B cell (primary cell): Measurements from ENCODE around the gene RSPO4.

Experiments
- EZH2 ChIP-seq: IDR thresholded peaks from 2 replicates; pipeline ENCODE4 v1.6.1; 2012; ENCODE audit warnings: borderline replicate concordance, low read depth, mild to moderate bottlenecking, moderate library complexity, low read length; ENCODE audit not compliant: insufficient read depth, poor library complexity, severe bottlenecking
- TF ChIP-seq, protein P1 (sequence below): fragments of 200-600 bp; IDR thresholded peaks from one replicate; pipeline ENCODE4 v1.8.0; 2022; ENCODE audit warnings: antibody characterized with exemption, mild to moderate bottlenecking

DNA sequence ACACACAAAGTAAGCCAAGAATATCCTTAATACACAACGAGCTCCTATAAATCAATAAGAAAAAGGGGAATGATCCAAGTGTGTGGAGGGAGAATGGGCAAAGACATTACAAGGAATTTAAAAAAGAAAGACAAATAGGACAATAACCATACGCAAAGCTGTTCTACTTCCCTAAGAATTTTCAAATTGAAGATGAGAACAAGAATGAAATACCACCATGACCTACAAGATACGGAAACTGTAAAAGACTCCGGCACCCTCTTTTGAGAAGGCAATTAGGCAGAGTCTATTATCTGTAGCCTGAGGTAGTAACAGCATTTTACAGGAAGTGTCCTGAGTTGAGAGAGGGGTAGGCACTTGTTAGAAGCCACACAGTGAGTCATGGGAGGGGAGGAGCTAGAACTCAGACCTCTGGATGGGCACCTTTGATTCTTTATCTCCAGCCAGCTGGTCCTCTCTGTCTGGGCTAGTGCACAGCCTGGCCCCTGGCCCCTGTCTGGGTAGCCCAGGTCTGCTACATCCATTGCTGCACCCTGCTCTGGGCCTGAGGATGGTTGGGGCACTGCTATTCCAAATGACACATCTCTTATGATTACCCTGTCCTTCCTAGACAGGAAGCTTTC lies 15.3 kb downstream of the RSPO4 start:
- TF ChIP-seq, protein P1, sequence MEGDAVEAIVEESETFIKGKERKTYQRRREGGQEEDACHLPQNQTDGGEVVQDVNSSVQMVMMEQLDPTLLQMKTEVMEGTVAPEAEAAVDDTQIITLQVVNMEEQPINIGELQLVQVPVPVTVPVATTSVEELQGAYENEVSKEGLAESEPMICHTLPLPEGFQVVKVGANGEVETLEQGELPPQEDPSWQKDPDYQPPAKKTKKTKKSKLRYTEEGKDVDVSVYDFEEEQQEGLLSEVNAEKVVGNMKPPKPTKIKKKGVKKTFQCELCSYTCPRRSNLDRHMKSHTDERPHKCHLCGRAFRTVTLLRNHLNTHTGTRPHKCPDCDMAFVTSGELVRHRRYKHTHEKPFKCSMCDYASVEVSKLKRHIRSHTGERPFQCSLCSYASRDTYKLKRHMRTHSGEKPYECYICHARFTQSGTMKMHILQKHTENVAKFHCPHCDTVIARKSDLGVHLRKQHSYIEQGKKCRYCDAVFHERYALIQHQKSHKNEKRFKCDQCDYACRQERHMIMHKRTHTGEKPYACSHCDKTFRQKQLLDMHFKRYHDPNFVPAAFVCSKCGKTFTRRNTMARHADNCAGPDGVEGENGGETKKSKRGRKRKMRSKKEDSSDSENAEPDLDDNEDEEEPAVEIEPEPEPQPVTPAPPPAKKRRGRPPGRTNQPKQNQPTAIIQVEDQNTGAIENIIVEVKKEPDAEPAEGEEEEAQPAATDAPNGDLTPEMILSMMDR, result no peak
- no peak for TF ChIP-seq EZH2
